Endothelial cell of umbilical vein (primary cell): ENCODE results near the gene FKBP8. TPM values are rescaled to one million over a fixed set of nuclear protein-coding genes. Genes with fewer than 3 reads are reported as not detected.

Experiments
- BruUV-seq: library from RNA; stranded (reverse); fragments of 400-500 nt; replicated peaks from 2 replicates; lab custom pipeline; 2021; lab: Mats Ljungman, UMichigan
- CTCF ChIA-PET: fragments of 300-600, 350-600 bp; sonication (Branson Sonifier 250); formaldehyde crosslinking; loops from one replicate; lab custom pipeline; 2021; ENCODE audit warnings: antibody characterized with exemption, inconsistent platforms; lab: Charles Lee
- POLR2A ChIA-PET: fragments of 300-600, 350-600 bp; sonication (Branson Sonifier 250); formaldehyde crosslinking; loops from one replicate; lab custom pipeline; 2021; ENCODE audit warnings: antibody characterized with exemption, inconsistent platforms; lab: Charles Lee
- DNase-seq: peaks from one replicate; pipeline ENCODE4 v3.0.0-alpha.2; 2011; ENCODE audit warnings: low read depth, low spot score
- FAIRE-seq: peaks from 2 replicates; lab custom pipeline; 2011; peaks lifted over from hg19 to GRCh38; lab: Jason Lieb, UNC
- H2AFZ ChIP-seq: 2 replicates; pipeline ENCODE4 v1.6.0; 2012; ENCODE audit warnings: low read depth, low read length, control low read depth, inconsistent platforms
- H3K27ac ChIP-seq: 2 replicates; pipeline ENCODE4 v1.5.1; 2011; ENCODE audit warnings: low read depth, mild to moderate bottlenecking, control low read depth, low read length, moderate library complexity; ENCODE audit not compliant: insufficient read depth
- H3K27me3 ChIP-seq, 2 experiments: 2 replicates each; pipeline versions ENCODE4 v1.6.0 to v1.6.1; 2011; ENCODE audit warnings: low read length in 2 of 2, mixed read lengths in 1 of 2; ENCODE audit not compliant: control insufficient read depth in 2 of 2, insufficient read depth in 2 of 2
- H3K36me3 ChIP-seq, 2 experiments: 2 replicates in 1 of 2; 3 replicates in 1 of 2; pipeline ENCODE4 v1.5.1; 2011; ENCODE audit warnings: low read length in 2 of 2, mild to moderate bottlenecking in 1 of 2, moderate library complexity in 1 of 2; ENCODE audit not compliant: control insufficient read depth in 2 of 2, insufficient read depth in 2 of 2; ENCODE audit errors: extremely low read depth in 1 of 2
- H3K4me1 ChIP-seq: 3 replicates; pipeline ENCODE4 v1.5.1; 2011; ENCODE audit warnings: mild to moderate bottlenecking, low read length; ENCODE audit not compliant: control insufficient read depth, insufficient read depth; ENCODE audit errors: extremely low read depth
- H3K4me2 ChIP-seq: 2 replicates; pipeline ENCODE4 v1.6.1; 2011; ENCODE audit warnings: low read length, control low read depth, mixed read lengths; ENCODE audit not compliant: insufficient read depth
- H3K4me3 ChIP-seq, 3 experiments: fragments of 200-600 bp in 1 of 3; sonication (generic), shearing (Covaris generic) in 1 of 3; replicated peaks in 1 of 3; 2 replicates each; pipeline ENCODE4 v1.5.1; 2011 to 2016; ENCODE audit warnings: control low read depth in 3 of 3, low read length in 3 of 3, mild to moderate bottlenecking in 2 of 3, inconsistent platforms in 1 of 3, low read depth in 1 of 3, moderate library complexity in 1 of 3; ENCODE audit not compliant: insufficient read depth in 1 of 3
- H3K79me2 ChIP-seq: 2 replicates; pipeline ENCODE4 v1.6.0; 2012; ENCODE audit warnings: low read length, inconsistent platforms; ENCODE audit not compliant: control insufficient read depth, insufficient read depth
- H3K9ac ChIP-seq: replicated peaks from 2 replicates; pipeline ENCODE3; 2011; ENCODE audit warnings: low read length, control low read depth; ENCODE audit not compliant: insufficient read depth; ENCODE audit errors: extremely low read depth
- H3K9me1 ChIP-seq: replicated peaks from 3 replicates; pipeline ENCODE4 v1.6.0; 2011; ENCODE audit warnings: mild to moderate bottlenecking, low read length; ENCODE audit not compliant: control insufficient read depth, insufficient read depth; ENCODE audit errors: extremely low read depth
- H3K9me3 ChIP-seq: replicated peaks from 2 replicates; pipeline ENCODE4 v1.5.1; 2012; ENCODE audit warnings: low read length, inconsistent platforms; ENCODE audit not compliant: control insufficient read depth, insufficient read depth
- H4K20me1 ChIP-seq: replicated peaks from 2 replicates; pipeline ENCODE3; 2011; ENCODE audit warnings: mild to moderate bottlenecking, low read length; ENCODE audit not compliant: control insufficient read depth, insufficient read depth; ENCODE audit errors: extremely low read depth
- CTCF ChIP-seq, 2 donors: IDR thresholded peaks; 1 replicate in 1 of 2; 2 replicates in 1 of 2; pipeline ENCODE4 v1.5.1; 2011; ENCODE audit warnings: low read length in 2 of 2, mild to moderate bottlenecking in 2 of 2, moderate library complexity in 2 of 2, control low read depth in 1 of 2, inconsistent platforms in 1 of 2, low read depth in 1 of 2; ENCODE audit not compliant: insufficient read depth in 1 of 2; ENCODE audit errors: extremely low read depth in 1 of 2
- EZH2 ChIP-seq: IDR thresholded peaks from 2 replicates; pipeline ENCODE4 v1.6.1; 2012; ENCODE audit warnings: borderline replicate concordance, low read depth, mild to moderate bottlenecking, moderate library complexity, low read length, inconsistent platforms; ENCODE audit not compliant: severe bottlenecking
- FOS ChIP-seq: IDR thresholded peaks from 2 replicates; pipeline ENCODE4 v1.6.1; 2011; ENCODE audit warnings: mild to moderate bottlenecking, low read length, moderate library complexity, borderline replicate concordance; ENCODE audit not compliant: insufficient read depth
- GATA2 ChIP-seq: IDR thresholded peaks from 2 replicates; pipeline ENCODE4 v1.7.0; 2011; ENCODE audit warnings: low read depth, mild to moderate bottlenecking, moderate library complexity, mixed read lengths, low read length; ENCODE audit not compliant: insufficient read length, insufficient read depth
- JUN ChIP-seq: IDR thresholded peaks from 2 replicates; pipeline ENCODE4 v1.6.1; 2011; ENCODE audit warnings: borderline replicate concordance, low read depth; ENCODE audit not compliant: insufficient read length, insufficient read depth
- MAX ChIP-seq: IDR thresholded peaks from 2 replicates; pipeline ENCODE4 v1.6.1; 2011; ENCODE audit not compliant: insufficient read depth, insufficient read length
- MYC ChIP-seq: IDR thresholded peaks from one replicate; pipeline ENCODE4 v1.6.1; 2011; ENCODE audit warnings: mild to moderate bottlenecking, low read depth, low read length
- POLR2A ChIP-seq: IDR thresholded peaks from 2 replicates; pipeline ENCODE4 v1.6.1; 2012; ENCODE audit warnings: low read depth, mild to moderate bottlenecking, control low read depth, low read length
- POLR2AphosphoS5 ChIP-seq: IDR thresholded peaks from 2 replicates; pipeline ENCODE4 v1.6.1; 2012; ENCODE audit warnings: low read depth, mild to moderate bottlenecking, control low read depth, low read length, moderate library complexity; ENCODE audit not compliant: insufficient read depth
- dilution Hi-C: fragments of 300-500 bp; cut with MboI; formaldehyde crosslinking; loops from one replicate; pipeline ENCODE4 v1.15.0; 2019; ENCODE audit warnings: low sequenced_read_pairs; ENCODE audit not compliant: extremely low pct_ligation_motif_present
- intact Hi-C: fragments of 100-400 bp; cut with micrococcal nuclease; formaldehyde crosslinking; loops from one replicate; pipeline ENCODE4 v1.10.0; 2022
- polyA plus RNA-seq, 4 experiments: library from polyadenylated mRNA; depleted of rRNA in 3 of 4; stranded (reverse) in 3 of 4; unstranded in 1 of 4; fragments of >200 nt; gene quantifications; 2 replicates each; pipeline versions ENCODE4 v1.2.1 to v1.2.3, GENCODE V29; 2011 to 2012; ENCODE audit warnings: missing spikeins in 1 of 4
- total RNA-seq: library from RNA; stranded (reverse); gene quantifications from 2 replicates; pipeline ENCODE4 v1.2.3, GENCODE V29; 2021

Gene FKBP8
- total and polyA plus RNA-seq, 2 donors (not counting 3 experiments of a cell fraction or from before 2014, with no cell fraction given): 150 to 173 TPM

- dilution Hi-C loops (no loop called here), intact Hi-C loops (no loop called here)
- H3K9me1 ChIP-seq: no peaks in the 10 kb centered on the region
- peaks cover 17% of the 10 kb centered on the region for H3K4me1 ChIP-seq
- no peak overlapping the region for H3K9ac ChIP-seq
- DNase-seq (no peak), FAIRE-seq (no peak)
- POLR2A ChIA-PET: no interaction called here
- CTCF ChIA-PET: interaction anchor here (2.7 kb wide), 1 partner anchor 15 kb away, joined by 9 read pairs; no protein-coding TSS in a partner anchor
- H4K20me1 ChIP-seq: no peaks in the 10 kb centered on the region
- no TSS peak for BruUV-seq
- H3K4me3 ChIP-seq: no peak overlapping the region
- H3K27ac ChIP-seq: no peak overlapping the region
- no peak overlapping the region for H3K4me2 ChIP-seq
- TF ChIP-seq EZH2: no peak
- TF ChIP-seq MAX: no peak
- no peak for TF ChIP-seq POLR2AphosphoS5
- no peak for TF ChIP-seq POLR2A
- no peak for TF ChIP-seq FOS
- no peak for TF ChIP-seq GATA2
- no peak for TF ChIP-seq MYC
- no peak for TF ChIP-seq CTCF (IDR thresholded peaks at IDR 0.05; ENCODE audit: extremely low read depth in 1 of 2, insufficient read depth in 1 of 2, low read depth in 1 of 2, low read length in 2 of 2)
- TF ChIP-seq JUN: no peak
- no peaks in the 10 kb centered on the region for H3K9me3 ChIP-seq
- no peaks in the 10 kb centered on the region for H3K27me3 ChIP-seq
- no peaks in the 10 kb centered on the region for H3K36me3 ChIP-seq
- no peak overlapping the region for H2AFZ ChIP-seq
- H3K79me2 ChIP-seq: peaks cover 79% of the 10 kb centered on the region
Measured at GRCh38 chr19:18504886-18505610, 38.3 kb downstream of the FKBP8 start.
